HCT116 (cell line): Measurements from ENCODE around the gene MED16. TPM values are rescaled to one million over a fixed set of nuclear protein-coding genes. Genes with fewer than 3 reads are reported as not detected.
A peak's percentile ranks its signal among the peaks of the same experiment; 100 is the strongest.

Experiments
- ATAC-seq: fragments of 200-7000 bp; cut with Tn5 transposase; 2 replicates; pipeline ENCODE4 v1.9.1; 2020; ENCODE audit warnings: mild to moderate bottlenecking, moderate library complexity
- BruUV-seq: library from RNA; stranded (reverse); fragments of 400-500 nt; replicated peaks from 2 replicates; lab custom pipeline; 2021; lab: Mats Ljungman, UMichigan
- CTCF ChIA-PET: fragments of 300-600 bp; sonication (Branson Sonifier 250); formaldehyde crosslinking; loops from one replicate; lab custom pipeline; 2021; ENCODE audit warnings: antibody characterized with exemption; lab: Charles Lee
- POLR2A ChIA-PET: fragments of 300-600, 350-600 bp; sonication (Branson Sonifier 250); formaldehyde crosslinking; loops from one replicate; lab custom pipeline; 2021; ENCODE audit warnings: antibody characterized with exemption; lab: Charles Lee
- RAD21 ChIA-PET, 2 experiments: fragments of 300-600 bp; sonication (Branson Sonifier 250); formaldehyde crosslinking; loops; one replicate each; lab custom pipeline; 2023; ENCODE audit warnings: low total read pairs in 2 of 2; ENCODE audit not compliant: uncharacterized antibody in 2 of 2, unreplicated experiment in 2 of 2, low non-redundant PET in 1 of 2; lab: Charles Lee
- DNase-seq: peaks from one replicate; pipeline ENCODE4 v3.0.0-alpha.2; 2010; ENCODE audit warnings: low read depth, low spot score
- H2AFZ ChIP-seq: fragments of 200-600 bp; shearing (Covaris generic), sonication (generic); 2 replicates; pipeline ENCODE4 v1.6.1; 2017; ENCODE audit warnings: low read depth, mixed run types, mixed read lengths, antibody characterized with exemption, low read length; ENCODE audit not compliant: poor library complexity, severe bottlenecking
- H3K27ac ChIP-seq: 2 replicates; pipeline ENCODE4 v1.5.1; 2012; ENCODE audit warnings: low read depth, low read length
- H3K27me3 ChIP-seq: fragments of 200-600 bp; sonication (generic); 2 replicates; pipeline ENCODE4 v1.6.1; 2016; ENCODE audit warnings: mixed run types, low read length, mixed read lengths; ENCODE audit not compliant: insufficient read depth
- H3K36me3 ChIP-seq, 2 experiments: fragments of 200-500 bp in 1 of 2; fragments of 200-600 bp in 1 of 2; sonication (Bioruptor generic) in 1 of 2; sonication (generic) in 1 of 2; 2 replicates each; pipeline versions ENCODE4 v1.5.1 to v1.6.1; 2014 to 2016; ENCODE audit warnings: low read length in 2 of 2, inconsistent platforms in 1 of 2, mixed read lengths in 1 of 2, mixed run types in 1 of 2; ENCODE audit not compliant: insufficient read depth in 2 of 2, control insufficient read depth in 1 of 2
- H3K4me1 ChIP-seq, 2 experiments: fragments of 200-600 bp in 1 of 2; sonication (generic) in 1 of 2; 2 replicates each; pipeline versions ENCODE4 v1.5.1 to v1.6.1; 2012 to 2017; ENCODE audit warnings: low read length in 2 of 2, inconsistent platforms in 1 of 2, mild to moderate bottlenecking in 1 of 2, mixed read lengths in 1 of 2, mixed run types in 1 of 2, moderate library complexity in 1 of 2; ENCODE audit not compliant: insufficient read depth in 2 of 2, control insufficient read depth in 1 of 2
- H3K4me2 ChIP-seq: fragments of 200-600 bp; sonication (generic); 2 replicates; pipeline ENCODE4 v1.6.1; 2017; ENCODE audit warnings: mixed run types, low read length, mixed read lengths
- H3K4me3 ChIP-seq, 2 experiments: fragments of 200-600 bp in 1 of 2; sonication (generic) in 1 of 2; replicated peaks in 1 of 2; 2 replicates each; pipeline ENCODE4 v1.5.1; 2011 to 2016; ENCODE audit warnings: low read length in 2 of 2, control low read depth in 1 of 2, low read depth in 1 of 2, mild to moderate bottlenecking in 1 of 2, mixed read lengths in 1 of 2, mixed run types in 1 of 2
- H3K79me2 ChIP-seq: fragments of 200-600 bp; sonication (generic); 2 replicates; pipeline ENCODE4 v1.6.1; 2017; ENCODE audit warnings: mild to moderate bottlenecking, mixed run types, low read length, moderate library complexity, mixed read lengths; ENCODE audit not compliant: insufficient read depth
- H3K9ac ChIP-seq: fragments of 200-600 bp; sonication (generic); 2 replicates; pipeline ENCODE4 v1.6.1; 2016; ENCODE audit warnings: low read length, mixed read lengths
- H3K9me2 ChIP-seq: fragments of 200-600 bp; sonication (generic), shearing (Covaris generic); 2 replicates; pipeline ENCODE4 v1.6.1; 2017; ENCODE audit warnings: mixed run types, mild to moderate bottlenecking, moderate library complexity; ENCODE audit not compliant: insufficient read depth
- H3K9me3 ChIP-seq, 2 experiments: fragments of 200-500 bp in 1 of 2; fragments of 200-600 bp in 1 of 2; sonication (Bioruptor generic) in 1 of 2; sonication (generic) in 1 of 2; 2 replicates each; pipeline ENCODE4 v1.6.1; 2014 to 2017; ENCODE audit warnings: low read length in 2 of 2, mixed read lengths in 2 of 2, inconsistent platforms in 1 of 2, low read depth in 1 of 2, mild to moderate bottlenecking in 1 of 2, mixed run types in 1 of 2, moderate library complexity in 1 of 2; ENCODE audit not compliant: control insufficient read depth in 1 of 2, insufficient read depth in 1 of 2
- H4K20me1 ChIP-seq: fragments of 200-600 bp; sonication (generic), shearing (Covaris generic); 2 replicates; pipeline ENCODE4 v1.6.1; 2017; ENCODE audit warnings: mixed run types, mild to moderate bottlenecking, moderate library complexity; ENCODE audit not compliant: insufficient read depth
- CEBPB ChIP-seq: IDR thresholded peaks from 2 replicates; pipeline ENCODE4 v1.6.1; 2012; ENCODE audit warnings: low read depth
- ELF1 ChIP-seq: IDR thresholded peaks from 2 replicates; pipeline ENCODE4 v1.6.1; 2012; ENCODE audit warnings: low read depth, borderline replicate concordance
- EZH2phosphoT487 ChIP-seq: fragments of 200-600 bp; IDR thresholded peaks from 2 replicates; pipeline ENCODE4 v1.6.1; 2018; ENCODE audit warnings: antibody characterized with exemption, borderline replicate concordance
- RAD21 ChIP-seq: IDR thresholded peaks from 2 replicates; pipeline ENCODE4 v1.6.1; 2012; ENCODE audit warnings: low read depth, mild to moderate bottlenecking
- SP1 ChIP-seq: IDR thresholded peaks from 2 replicates; pipeline ENCODE4 v1.6.1; 2012; ENCODE audit warnings: low read depth
- TCF7L2 ChIP-seq: IDR thresholded peaks from 2 replicates; pipeline ENCODE4 v1.7.0; 2011; ENCODE audit warnings: borderline replicate concordance, inconsistent platforms; ENCODE audit not compliant: insufficient read depth, insufficient read length; ENCODE audit errors: extremely low read depth
- ZFX ChIP-seq: fragments of 450-650 bp; IDR thresholded peaks from 2 replicates; pipeline ENCODE4 v1.6.1; 2017
- intact Hi-C: fragments of 100-400 bp; cut with micrococcal nuclease; formaldehyde crosslinking; loops from 2 replicates; pipeline ENCODE4 v1.10.0; 2022
- total RNA-seq: library from RNA; stranded (reverse); gene quantifications from one replicate; pipeline ENCODE4 v1.2.1, GENCODE V29; 2021; ENCODE audit not compliant: unreplicated experiment
- TF ChIP-seq, protein P1 (sequence below): IDR thresholded peaks from 2 replicates; pipeline ENCODE4 v1.6.1; 2012; ENCODE audit warnings: low read depth
- TF ChIP-seq, protein P2 (sequence below): IDR thresholded peaks from 2 replicates; pipeline ENCODE4 v1.6.1; 2012
- TF ChIP-seq, protein P3 (sequence below): IDR thresholded peaks from 2 replicates; pipeline ENCODE4 v1.6.1; 2011; ENCODE audit warnings: mild to moderate bottlenecking, low read length, moderate library complexity; ENCODE audit not compliant: insufficient replicate concordance; ENCODE audit errors: extremely low read depth
- TF ChIP-seq, protein P4 (sequence below), 3 experiments: fragments of 200-600 bp in 1 of 3; sonication (generic) in 1 of 3; IDR thresholded peaks in 2 of 3; conservative IDR thresholded peaks in 1 of 3; 2 replicates each; pipeline ENCODE4 v1.5.1; 2012 to 2017; ENCODE audit warnings: low read depth in 2 of 3, low read length in 2 of 3, antibody characterized with exemption in 1 of 3, borderline replicate concordance in 1 of 3, control low read depth in 1 of 3, mild to moderate bottlenecking in 1 of 3, mixed read lengths in 1 of 3, mixed run types in 1 of 3, moderate library complexity in 1 of 3; ENCODE audit not compliant: insufficient read depth in 1 of 3

Gene MED16
- total RNA-seq, 1 experiment from 2014 or later: 73.6 TPM

DNA sequence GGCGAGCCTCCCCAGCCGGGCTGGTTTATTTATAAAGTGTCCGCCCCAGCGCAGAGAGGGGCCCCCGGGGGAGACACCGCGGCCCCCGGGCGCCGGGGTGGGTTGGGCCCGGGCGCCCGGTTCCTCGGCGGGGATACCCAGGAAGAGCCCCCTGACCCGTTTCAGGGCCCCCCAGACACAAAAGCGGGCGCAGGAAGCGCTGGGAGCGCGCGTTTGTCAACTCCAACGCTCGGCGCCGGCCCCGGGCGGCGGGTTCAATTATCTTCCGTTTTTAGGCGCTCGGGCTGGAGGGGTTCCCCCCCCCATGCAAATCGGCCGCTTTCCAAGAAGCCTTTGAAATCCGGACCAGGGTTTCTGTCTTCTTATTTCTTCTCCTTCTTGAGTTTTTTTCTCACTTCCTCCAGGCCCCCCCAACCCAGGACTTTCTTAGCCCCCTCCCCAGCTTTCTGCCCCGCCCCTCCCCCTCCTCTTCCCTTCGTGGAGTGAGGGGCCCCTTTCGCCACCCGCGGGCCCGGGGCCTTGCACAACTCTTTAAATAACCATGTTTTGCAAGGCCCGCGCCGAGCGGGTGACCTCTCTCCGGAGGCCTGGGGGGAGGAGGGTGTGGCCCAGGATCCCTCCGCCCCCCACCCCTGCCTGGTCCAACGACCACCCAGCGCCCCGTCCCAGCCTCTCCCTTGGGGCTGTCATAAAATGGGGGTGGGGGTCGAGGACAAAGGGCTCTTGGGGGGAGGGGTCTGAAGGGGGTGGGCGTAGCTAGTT lies 33.8 kb upstream of the MED16 start:
- H3K27ac ChIP-seq: peak overlapping the region; percentile 91
- BruUV-seq: TSS peak; percentile 82
- H3K9ac ChIP-seq: peak overlapping the region; percentile 92
- TF ChIP-seq CEBPB (no peak), ZFX (no peak), TCF7L2 (peak; percentile 49)
- TF ChIP-seq, protein P1, sequence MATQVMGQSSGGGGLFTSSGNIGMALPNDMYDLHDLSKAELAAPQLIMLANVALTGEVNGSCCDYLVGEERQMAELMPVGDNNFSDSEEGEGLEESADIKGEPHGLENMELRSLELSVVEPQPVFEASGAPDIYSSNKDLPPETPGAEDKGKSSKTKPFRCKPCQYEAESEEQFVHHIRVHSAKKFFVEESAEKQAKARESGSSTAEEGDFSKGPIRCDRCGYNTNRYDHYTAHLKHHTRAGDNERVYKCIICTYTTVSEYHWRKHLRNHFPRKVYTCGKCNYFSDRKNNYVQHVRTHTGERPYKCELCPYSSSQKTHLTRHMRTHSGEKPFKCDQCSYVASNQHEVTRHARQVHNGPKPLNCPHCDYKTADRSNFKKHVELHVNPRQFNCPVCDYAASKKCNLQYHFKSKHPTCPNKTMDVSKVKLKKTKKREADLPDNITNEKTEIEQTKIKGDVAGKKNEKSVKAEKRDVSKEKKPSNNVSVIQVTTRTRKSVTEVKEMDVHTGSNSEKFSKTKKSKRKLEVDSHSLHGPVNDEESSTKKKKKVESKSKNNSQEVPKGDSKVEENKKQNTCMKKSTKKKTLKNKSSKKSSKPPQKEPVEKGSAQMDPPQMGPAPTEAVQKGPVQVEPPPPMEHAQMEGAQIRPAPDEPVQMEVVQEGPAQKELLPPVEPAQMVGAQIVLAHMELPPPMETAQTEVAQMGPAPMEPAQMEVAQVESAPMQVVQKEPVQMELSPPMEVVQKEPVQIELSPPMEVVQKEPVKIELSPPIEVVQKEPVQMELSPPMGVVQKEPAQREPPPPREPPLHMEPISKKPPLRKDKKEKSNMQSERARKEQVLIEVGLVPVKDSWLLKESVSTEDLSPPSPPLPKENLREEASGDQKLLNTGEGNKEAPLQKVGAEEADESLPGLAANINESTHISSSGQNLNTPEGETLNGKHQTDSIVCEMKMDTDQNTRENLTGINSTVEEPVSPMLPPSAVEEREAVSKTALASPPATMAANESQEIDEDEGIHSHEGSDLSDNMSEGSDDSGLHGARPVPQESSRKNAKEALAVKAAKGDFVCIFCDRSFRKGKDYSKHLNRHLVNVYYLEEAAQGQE: no peak
- H3K4me2 ChIP-seq: peak overlapping the region; percentile 99
- DNase-seq: no peak
- H2AFZ ChIP-seq: no peak overlapping the region
- no peaks in the 10 kb centered on the region for H3K9me2 ChIP-seq
- peaks cover 13 to 44% of the 10 kb centered on the region in 2 experiments for H3K4me1 ChIP-seq
- CTCF ChIA-PET: no interaction called here
- H3K27me3 ChIP-seq: no peaks in the 10 kb centered on the region
- H3K9me3 ChIP-seq: no peaks in the 10 kb centered on the region
- RAD21 ChIA-PET: no interaction called here
- H3K36me3 ChIP-seq: peaks cover 0 to 4% of the 10 kb centered on the region in 2 experiments; a peak in 1 of 4 replicates
- H3K79me2 ChIP-seq: peaks cover 19% of the 10 kb centered on the region
- no peaks in the 10 kb centered on the region for H4K20me1 ChIP-seq
- intact Hi-C loops: loop anchor here (2.0 to 10.0 kb wide), 2 partner anchors 14 to 258 kb away; no protein-coding TSS in a partner anchor
- no peak for ATAC-seq
- H3K4me3 ChIP-seq: peak overlapping the region; percentile 84 to 87
- POLR2A ChIA-PET: no interaction called here

DNA sequence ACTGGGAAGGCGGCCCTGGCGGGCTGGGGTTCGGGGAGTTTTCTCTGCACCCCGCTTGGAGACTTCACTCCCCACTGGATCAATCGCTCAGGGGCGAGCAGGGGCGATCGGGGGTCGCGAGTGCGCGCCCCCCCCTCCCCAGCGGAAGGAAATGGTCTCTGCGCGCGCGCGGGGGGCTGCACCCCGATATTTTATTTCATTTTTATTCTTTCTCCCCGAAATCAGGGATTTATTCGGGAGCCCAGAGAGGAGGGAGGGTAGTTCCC lies 33.3 kb upstream of the MED16 start:
- peak overlapping the region; percentile 84 to 87 for H3K4me3 ChIP-seq
- ATAC-seq (no peak), DNase-seq (no peak)
- ChIA-PET POLR2A (no interaction called here), RAD21 (no interaction called here), CTCF (no interaction called here)
- intact Hi-C loops: loop anchor here (2.0 to 10.0 kb wide), 2 partner anchors 15 to 259 kb away; no protein-coding TSS in a partner anchor
- H3K79me2 ChIP-seq: peaks cover 19% of the 10 kb centered on the region
- peak overlapping the region; percentile 91 for H3K27ac ChIP-seq
- no peaks in the 10 kb centered on the region for H3K9me2 ChIP-seq
- no TSS peak for BruUV-seq
- no peak overlapping the region for H2AFZ ChIP-seq
- H3K4me1 ChIP-seq: peaks cover 13 to 47% of the 10 kb centered on the region in 2 experiments
- peak overlapping the region; percentile 92 for H3K9ac ChIP-seq
- H3K27me3 ChIP-seq: no peaks in the 10 kb centered on the region
- H4K20me1 ChIP-seq: no peaks in the 10 kb centered on the region
- peak overlapping the region; percentile 99 for H3K4me2 ChIP-seq
- H3K9me3 ChIP-seq: no peaks in the 10 kb centered on the region
- peaks cover 0 to 4% of the 10 kb centered on the region in 2 experiments; a peak in 1 of 4 replicates for H3K36me3 ChIP-seq
- no peak for TF ChIP-seq EZH2phosphoT487
- TF ChIP-seq, protein P2, sequence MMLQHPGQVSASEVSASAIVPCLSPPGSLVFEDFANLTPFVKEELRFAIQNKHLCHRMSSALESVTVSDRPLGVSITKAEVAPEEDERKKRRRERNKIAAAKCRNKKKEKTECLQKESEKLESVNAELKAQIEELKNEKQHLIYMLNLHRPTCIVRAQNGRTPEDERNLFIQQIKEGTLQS: no peak
- no peak for TF ChIP-seq CEBPB
- no peak for TF ChIP-seq ELF1
- TF ChIP-seq SP1: no peak
- TF ChIP-seq, protein P3, sequence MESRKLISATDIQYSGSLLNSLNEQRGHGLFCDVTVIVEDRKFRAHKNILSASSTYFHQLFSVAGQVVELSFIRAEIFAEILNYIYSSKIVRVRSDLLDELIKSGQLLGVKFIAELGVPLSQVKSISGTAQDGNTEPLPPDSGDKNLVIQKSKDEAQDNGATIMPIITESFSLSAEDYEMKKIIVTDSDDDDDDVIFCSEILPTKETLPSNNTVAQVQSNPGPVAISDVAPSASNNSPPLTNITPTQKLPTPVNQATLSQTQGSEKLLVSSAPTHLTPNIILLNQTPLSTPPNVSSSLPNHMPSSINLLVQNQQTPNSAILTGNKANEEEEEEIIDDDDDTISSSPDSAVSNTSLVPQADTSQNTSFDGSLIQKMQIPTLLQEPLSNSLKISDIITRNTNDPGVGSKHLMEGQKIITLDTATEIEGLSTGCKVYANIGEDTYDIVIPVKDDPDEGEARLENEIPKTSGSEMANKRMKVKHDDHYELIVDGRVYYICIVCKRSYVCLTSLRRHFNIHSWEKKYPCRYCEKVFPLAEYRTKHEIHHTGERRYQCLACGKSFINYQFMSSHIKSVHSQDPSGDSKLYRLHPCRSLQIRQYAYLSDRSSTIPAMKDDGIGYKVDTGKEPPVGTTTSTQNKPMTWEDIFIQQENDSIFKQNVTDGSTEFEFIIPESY: no peak
- TF ChIP-seq, protein P4, sequence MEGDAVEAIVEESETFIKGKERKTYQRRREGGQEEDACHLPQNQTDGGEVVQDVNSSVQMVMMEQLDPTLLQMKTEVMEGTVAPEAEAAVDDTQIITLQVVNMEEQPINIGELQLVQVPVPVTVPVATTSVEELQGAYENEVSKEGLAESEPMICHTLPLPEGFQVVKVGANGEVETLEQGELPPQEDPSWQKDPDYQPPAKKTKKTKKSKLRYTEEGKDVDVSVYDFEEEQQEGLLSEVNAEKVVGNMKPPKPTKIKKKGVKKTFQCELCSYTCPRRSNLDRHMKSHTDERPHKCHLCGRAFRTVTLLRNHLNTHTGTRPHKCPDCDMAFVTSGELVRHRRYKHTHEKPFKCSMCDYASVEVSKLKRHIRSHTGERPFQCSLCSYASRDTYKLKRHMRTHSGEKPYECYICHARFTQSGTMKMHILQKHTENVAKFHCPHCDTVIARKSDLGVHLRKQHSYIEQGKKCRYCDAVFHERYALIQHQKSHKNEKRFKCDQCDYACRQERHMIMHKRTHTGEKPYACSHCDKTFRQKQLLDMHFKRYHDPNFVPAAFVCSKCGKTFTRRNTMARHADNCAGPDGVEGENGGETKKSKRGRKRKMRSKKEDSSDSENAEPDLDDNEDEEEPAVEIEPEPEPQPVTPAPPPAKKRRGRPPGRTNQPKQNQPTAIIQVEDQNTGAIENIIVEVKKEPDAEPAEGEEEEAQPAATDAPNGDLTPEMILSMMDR (IDR thresholded peaks at IDR 0.05 in 2 of 3, conservative IDR thresholded peaks at IDR 0.05 in 1 of 3; ENCODE audit: borderline replicate concordance in 1 of 3, insufficient read depth in 1 of 3, low read depth in 2 of 3, low read length in 2 of 3): no peak
- TF ChIP-seq RAD21: no peak
